ENCODE results near the gene ST3GAL5.
A peak's percentile ranks its signal among the peaks of the same experiment; 100 is the strongest.
"Not testable (repeated sequence)": the region's sequence is repeated elsewhere in the genome, so short reads cannot be mapped to it uniquely, and the experiment has no call there.

The ST3GAL5 gene
- 41.6 to 60.5 (median 51.9) reads per million in 4 donors for total RNA-seq

DNA sequence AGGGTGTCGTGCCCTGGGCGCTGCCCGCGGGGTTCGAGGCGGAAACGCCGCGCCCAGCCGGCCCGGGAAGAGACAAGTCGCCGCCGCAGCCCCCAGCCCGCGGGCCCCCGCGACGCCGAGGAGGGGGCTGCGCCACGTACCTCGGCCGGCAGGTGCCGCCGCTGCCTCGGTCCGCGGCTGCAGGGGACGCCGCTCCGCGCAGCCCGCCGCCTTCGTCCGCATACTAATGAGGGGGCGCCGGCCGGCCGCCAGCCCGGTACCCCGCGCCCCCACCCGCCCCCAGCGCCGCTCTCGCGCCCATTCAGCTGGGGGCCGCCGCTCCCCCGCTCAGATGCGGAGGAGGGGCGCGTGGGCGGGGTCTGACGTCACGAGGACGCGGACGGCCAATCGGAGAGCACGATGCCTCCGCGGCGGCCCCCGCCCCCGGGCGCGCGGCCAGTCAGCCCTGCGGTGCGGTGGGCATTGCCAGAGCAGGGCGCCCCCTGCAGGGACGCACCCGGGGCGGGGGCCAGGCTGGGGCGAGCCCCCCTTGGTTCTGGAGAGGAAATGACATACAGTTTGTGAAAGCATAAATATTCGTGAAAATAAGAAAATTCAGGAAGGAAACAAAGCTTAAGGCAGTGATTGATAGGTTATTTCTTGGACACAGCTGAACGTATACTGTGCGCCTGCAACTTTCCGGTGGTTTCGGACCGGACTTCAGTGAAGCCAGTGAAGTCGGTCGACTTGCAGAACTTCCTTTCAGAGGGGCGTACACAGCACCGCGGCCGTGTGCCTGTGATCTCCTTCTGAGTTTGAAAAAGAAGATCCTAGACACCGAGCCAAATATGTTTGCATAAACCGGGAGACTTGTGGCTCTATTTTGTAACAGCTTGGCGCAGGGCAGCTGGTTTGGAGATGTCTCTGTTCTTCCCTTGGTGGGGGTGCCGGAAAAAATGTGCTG is at the start of gene ST3GAL5:
ST3GAL5 (minus strand) TSS at position 307 of the 943 bp plus-strand sequence; CDS start at position 222, 85 bp downstream.
- peak; percentile 85 to 92 (median 87) for DNase-seq

GRCh38 chr2:85938456-85938855 is 49.7 kb upstream of the ST3GAL5 start:
- no peak for DNase-seq

DNA sequence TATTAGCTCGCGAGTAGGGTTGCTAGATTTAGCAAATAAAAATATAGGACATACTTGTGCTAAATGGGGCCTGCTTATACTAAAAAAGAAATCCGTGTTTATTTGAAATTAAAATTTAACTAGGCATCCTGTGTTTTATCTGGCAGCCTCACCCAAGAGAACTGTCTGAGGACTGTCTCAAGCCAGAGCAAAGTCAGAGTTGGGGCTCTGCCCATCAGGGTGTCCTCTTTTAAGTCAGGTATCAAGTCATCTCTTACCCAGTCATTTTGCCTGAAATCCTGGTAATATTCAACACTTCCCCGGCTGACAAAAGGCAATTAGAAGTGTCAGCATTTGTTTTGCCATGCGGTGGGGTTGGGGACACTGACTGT is 48.3 kb upstream of the ST3GAL5 start:
- no peak for DNase-seq

GRCh38 chr2:85936421-85937068 is 47.8 kb upstream of the ST3GAL5 start:
- DNase-seq, result no peak

- DNase-seq, result no peak
Observed at GRCh38 chr2:85935746-85936208, 47.0 kb upstream of the ST3GAL5 start.

DNA sequence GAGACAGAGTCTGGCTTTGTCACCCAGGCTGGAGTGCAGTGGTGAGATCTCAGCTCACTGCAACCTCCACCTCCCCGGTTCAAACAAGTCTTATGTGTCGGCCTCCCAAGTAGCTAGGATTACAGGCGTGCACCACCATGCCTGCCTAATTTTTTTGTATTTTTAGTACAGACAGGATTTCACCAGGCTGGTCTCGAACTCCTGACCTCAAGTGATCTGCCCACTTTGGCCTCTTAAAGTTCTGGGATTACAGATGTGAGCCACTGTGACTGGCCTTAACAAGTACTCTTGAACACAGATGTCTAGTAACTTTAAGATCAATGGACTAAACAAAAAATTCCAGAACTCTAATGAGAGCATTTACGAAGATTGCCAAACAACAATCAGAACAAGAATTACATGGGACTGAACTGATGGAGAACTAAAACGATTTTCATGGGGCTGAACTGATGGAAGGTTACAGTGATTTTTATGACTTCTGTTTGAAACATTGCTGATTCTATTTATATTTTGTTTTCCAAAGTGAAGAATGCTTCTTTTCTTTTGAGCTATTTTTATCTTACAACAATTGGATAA is 46.5 kb upstream of the ST3GAL5 start:
- DNase-seq, result no peak

- DNase-seq, result peak in 1 of 5 donors; percentile 29
Observed at GRCh38 chr2:85933753-85934594, 45.2 kb upstream of the ST3GAL5 start.

DNA sequence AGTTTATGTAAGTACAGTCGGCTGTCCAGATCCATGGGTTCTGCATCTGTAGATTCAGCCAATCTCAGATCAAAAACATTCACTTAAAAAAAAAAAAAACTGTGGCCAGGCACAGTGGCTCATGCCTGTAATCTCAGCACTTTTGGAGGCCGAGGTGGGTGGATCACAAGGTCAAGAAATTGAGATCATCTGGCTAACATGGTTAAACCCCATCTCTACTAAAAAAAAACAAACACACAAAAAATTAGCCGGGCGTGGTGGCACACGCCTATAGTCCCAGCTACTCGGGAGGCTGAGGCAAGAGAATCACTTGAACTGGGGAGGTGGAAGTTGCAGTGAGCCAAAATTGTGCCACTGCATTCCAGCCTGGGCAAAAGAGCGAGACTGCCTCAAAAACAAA is 42.4 kb upstream of the ST3GAL5 start:
- not testable (repeated sequence) for DNase-seq

DNA sequence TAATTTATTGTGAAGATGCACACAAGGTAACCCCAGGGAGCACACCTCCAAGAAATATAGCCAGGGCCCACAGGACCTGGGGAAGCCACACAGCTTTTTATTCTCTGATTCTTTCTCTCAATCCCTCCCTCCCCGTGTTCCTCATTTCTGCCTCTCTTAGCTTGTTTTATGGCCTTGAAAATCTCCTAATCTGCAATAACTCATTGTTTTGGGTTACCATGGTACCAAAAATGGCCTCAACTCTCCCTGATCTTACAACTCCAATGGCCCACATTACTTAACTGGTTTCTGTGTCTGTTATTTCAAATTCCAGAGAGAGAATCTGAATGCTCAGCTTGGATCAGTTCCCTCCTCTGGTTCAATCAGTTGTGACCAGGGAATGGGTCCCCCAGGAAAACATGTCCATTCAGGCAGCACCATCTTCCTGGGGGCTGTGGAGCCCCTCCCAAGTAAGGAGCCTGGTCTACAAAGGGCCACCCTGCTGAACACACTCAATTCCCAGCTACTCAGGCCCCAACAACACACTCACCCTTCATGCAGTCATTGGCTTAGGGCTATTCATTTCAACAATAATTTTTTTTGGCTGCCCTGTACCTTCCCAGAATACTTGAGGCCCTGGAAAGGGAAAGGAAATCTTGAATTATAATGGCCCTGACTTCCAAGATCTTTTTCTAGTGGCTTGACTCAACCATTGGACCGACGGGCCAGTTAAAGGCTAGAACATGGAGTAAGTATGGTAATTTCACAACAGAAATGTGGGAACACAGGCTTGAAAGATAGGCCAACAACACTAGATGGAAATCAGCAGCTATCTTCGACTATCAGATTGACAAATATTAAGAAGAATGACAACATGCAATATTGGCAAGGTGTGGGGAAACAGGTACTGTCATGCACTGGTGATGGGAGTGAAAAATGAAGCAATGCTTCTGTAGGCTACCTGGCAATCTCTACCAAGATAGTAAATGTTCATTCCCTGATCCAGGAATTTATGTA is 41.6 kb upstream of the ST3GAL5 start:
- no peak for DNase-seq

- DNase-seq, result no peak
Observed at GRCh38 chr2:85929096-85930050, 40.6 kb upstream of the ST3GAL5 start.

GRCh38 chr2:85926931-85927661 is 38.3 kb upstream of the ST3GAL5 start:
- DNase-seq, result no peak

DNA sequence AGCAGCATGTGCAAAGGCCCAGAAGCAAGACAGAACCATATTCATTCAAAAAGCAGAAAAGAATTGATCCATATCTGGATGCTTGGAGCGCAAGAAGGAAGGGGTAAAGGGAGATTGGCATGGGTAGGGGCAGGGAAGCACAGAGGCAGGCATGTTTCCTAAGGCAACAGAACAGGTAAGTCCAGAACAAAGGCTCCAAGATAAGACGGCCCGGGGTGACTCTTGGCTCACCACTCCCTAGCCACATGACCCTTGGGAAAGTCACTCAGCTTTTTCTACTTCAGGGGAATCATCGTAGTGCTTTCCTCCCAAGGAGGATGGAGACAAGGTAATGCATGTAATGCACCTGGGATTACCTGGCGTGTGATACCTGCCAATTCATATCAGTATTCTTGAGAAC is 37.7 kb upstream of the ST3GAL5 start:
- no peak for DNase-seq

DNA sequence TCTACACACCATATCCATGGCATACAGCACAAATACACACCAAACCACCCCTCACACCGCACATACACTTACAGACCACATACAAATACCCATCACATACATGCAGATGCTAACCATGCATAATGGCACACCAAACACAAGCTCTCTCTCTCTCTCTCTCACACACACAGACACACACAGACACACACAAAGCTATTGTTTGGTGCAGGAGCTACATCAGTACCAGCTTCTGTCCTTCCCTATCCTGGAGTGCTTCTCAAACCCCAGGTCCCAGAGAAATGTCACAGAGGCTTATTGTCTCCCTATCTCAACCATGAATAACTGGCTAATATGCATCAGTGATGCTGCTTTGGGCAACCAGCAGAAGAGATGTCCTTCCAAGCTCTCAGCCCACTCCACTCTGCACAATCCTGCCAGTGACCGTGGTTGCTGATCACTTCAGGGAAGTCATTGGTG is 36.5 kb upstream of the ST3GAL5 start:
- DNase-seq, result no peak

GRCh38 chr2:85924522-85924921 is 35.7 kb upstream of the ST3GAL5 start:
- no peak for DNase-seq

DNA sequence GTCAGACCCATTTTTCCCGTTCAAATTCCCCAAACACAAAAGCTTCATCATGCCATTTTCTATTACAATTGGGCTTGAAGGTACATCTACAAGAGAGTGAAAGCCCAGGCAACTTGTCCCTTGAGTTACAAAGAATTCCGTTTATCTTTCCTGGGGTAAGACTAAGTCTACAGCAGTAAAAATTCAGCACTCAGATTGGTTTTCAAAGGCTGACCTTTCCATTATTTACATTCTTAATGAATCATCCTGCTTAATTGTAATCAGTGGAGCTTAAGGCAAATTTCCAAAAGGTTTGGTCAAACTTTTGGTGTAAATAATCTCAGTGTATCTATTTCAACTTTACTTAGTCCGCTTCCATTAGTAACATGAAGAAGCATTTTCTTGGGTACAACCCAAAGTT is 33.4 kb upstream of the ST3GAL5 start:
- DNase-seq, result no peak

GRCh38 chr2:85921659-85922058 is 32.9 kb upstream of the ST3GAL5 start:
- DNase-seq, result no peak

GRCh38 chr2:85920810-85921545 is 32.2 kb upstream of the ST3GAL5 start:
- DNase-seq, result no peak

Data from T-helper 1 cell (primary cell).